22Rv1 (cell line): ENCODE measurements around the gene AGTRAP.

ENCODE experiments used
- H3K27ac ChIP-seq: fragments of 450-650 bp; 2 replicates; pipeline ENCODE4 v1.5.1; 2017
- ZFX ChIP-seq: fragments of 450-650 bp; IDR thresholded peaks from 2 replicates; pipeline ENCODE4 v1.6.1; 2017; ENCODE audit warnings: antibody characterized with exemption, borderline replicate concordance
- TF ChIP-seq, protein P1 (sequence below): fragments of 450-650 bp; IDR thresholded peaks from 2 replicates; pipeline ENCODE4 v1.5.1; 2017; ENCODE audit warnings: mild to moderate bottlenecking

The AGTRAP gene

DNA sequence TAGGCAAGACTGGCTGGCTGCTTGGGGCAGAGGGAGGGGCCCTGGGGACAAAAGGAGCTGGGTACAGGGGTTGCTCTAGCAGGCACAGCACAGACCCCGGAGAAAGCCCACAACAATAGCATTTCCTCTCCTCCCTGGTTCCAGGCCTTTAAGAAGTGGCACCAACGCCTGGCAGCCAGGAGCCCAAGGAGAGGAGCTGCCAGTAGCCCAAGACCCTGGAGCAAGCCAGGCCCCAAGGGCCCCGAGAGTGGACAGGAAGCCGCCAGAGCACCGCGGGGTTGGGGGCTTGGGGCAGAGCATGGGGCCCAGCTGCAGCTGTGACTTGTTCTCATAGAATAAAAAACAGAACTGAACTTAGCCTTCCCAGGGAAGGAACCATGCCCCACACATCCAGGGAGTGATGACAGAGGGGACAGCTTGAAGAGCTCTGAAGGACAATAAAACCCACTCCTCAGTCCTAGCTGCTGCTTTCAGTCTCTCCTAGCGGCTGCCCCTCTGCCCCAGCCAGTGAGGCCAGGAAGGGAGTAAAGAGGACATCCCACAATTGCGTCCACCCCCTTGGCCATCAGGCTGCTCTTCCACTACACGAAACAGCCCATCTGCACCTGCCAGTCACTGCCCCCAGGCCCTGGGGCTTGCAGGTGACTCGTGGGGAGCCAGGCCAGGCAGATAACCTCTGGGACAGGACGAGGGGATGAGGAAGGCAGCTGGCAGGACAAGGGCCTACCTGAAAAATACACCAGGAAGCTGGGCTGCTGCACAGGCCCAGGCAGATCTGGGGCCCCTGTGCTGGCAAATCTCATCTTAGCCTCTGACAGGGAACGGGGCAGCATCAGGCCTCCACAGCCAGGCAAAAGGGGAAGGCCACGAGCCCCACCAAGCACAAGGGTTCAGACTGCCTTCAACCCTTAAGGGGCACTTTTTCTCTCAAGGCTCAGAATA, 53.5 kb downstream of the AGTRAP start:
- H3K27ac ChIP-seq, result peak overlapping the region; percentile 53; the same call in 1 of the 2 replicates
- no peak for TF ChIP-seq ZFX
- TF ChIP-seq, protein P1, sequence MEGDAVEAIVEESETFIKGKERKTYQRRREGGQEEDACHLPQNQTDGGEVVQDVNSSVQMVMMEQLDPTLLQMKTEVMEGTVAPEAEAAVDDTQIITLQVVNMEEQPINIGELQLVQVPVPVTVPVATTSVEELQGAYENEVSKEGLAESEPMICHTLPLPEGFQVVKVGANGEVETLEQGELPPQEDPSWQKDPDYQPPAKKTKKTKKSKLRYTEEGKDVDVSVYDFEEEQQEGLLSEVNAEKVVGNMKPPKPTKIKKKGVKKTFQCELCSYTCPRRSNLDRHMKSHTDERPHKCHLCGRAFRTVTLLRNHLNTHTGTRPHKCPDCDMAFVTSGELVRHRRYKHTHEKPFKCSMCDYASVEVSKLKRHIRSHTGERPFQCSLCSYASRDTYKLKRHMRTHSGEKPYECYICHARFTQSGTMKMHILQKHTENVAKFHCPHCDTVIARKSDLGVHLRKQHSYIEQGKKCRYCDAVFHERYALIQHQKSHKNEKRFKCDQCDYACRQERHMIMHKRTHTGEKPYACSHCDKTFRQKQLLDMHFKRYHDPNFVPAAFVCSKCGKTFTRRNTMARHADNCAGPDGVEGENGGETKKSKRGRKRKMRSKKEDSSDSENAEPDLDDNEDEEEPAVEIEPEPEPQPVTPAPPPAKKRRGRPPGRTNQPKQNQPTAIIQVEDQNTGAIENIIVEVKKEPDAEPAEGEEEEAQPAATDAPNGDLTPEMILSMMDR, result no peak

DNA sequence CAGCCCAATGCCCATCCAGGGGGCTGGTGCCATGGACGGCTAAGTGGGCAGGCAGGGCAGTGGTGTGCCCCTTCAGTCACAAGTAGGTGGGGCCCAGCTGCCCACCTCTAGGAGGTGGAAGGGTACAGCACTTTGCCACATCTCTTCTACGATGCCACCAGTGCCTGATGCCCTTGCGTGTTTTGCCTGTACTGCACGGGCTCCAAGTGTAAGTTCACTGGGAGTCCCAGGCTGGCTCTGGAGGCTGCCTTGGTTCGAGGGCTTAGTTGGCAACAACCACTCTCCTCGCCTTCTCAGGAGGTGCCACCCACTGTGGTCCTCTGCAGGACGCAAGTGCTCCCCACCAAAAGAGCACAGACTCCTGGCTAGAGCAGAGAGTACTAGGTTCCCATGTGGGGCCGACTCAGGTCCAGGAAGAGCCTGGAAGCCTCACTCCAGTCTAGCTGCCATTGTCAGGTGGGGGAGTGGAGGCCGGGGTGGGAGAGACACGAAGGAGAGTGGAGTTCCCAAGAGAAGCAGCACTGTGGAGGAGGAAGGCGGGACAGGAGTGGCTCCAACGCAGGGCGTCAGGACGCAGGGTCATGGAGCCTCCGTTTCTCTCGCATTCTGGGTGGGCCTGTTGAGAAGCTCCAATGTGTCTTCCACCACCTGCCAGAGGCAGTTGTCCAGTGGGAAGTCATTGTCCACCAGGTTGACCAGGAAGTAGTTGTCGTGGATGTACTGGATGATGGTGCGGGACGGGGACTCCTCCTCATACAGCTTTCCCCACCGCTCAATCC, 54.4 kb downstream of the AGTRAP start:
- TF ChIP-seq, protein P1, result no peak
- peak overlapping the region; percentile 53 for H3K27ac ChIP-seq

DNA sequence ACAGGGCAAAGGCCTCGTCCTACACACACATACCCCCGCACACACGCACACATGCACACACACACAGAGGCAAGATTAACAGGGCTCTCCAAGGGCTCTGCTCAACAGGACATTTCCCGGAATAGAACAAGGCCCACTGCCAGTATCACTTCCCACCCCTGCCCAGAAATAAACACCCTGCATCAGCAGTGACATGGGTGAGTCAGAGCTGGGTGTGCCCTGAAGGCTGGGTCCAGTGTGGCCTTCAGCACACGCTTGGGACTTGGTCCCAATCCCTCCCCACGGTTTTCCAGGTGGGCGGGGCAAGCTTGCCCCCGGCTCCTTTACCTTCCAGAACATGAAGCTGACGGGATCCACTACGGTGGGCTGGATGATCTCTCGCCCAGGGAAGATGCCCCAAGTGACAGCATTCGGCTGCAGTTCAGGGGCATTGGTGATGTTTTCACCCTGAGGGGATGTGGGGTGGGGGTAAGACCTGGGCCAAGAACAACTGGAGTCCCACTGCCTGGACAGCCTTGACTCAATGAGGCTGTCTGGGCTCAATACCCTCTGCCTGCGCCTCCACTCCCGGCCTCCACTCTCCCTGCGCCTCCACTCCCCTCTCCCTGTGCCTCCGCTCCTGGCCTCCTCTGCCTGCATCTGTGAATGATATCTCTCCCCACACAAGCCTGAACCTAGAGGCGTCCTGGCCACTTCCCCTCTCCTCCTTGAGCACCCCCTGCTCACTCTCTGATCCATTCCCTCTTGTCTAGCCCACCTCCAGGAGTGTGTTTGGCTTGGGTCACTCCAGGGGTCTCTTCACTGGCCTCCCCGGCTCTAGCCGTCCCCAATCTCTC, 55.2 kb downstream of the AGTRAP start:
- H3K27ac ChIP-seq, result peak overlapping the region; percentile 53
- no peak for TF ChIP-seq ZFX

DNA sequence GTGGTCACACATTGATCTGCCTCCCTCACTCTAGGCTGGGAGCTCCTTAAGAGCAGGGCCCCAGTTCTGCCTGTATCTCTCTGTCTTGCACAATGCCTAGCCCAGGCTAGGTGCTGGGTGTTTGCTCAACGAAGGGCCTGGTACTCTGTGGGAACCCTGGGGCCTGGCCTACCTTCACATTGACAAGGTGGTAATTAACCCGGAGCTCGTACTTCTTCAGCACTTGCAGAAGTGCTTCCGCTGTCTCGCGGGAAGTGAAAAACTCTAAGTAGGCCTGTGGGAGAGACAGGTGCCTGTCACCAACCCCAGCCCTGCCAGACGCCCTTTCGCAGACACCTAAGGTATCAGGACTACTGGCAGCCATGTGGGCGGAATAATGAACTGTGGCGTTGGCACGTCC, 56.2 kb downstream of the AGTRAP start:
- TF ChIP-seq, protein P1, result no peak
- TF ChIP-seq ZFX, result no peak
- H3K27ac ChIP-seq, result no peak overlapping the region

DNA sequence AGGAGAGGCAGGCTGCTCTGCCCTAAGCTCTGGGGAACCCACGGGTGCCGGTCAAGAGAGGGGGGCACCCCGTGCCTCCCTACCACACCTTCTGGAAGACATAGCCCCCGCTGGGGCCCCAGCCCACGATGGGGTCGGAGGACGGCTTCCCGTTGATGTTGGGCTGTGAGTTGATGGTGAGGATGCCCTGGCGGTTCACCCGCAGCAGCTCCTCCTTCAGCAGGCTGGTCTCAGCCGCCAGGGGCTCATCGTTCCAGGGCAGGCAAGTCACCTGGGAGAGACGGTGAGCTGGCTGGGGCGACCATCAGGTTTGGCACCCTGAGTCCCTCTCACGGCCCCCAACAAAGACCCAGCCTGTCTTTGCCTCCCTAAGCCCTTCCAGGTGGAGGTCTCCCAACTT, 57.9 kb downstream of the AGTRAP start:
- no peak for TF ChIP-seq ZFX
- TF ChIP-seq, protein P1, result no peak
- H3K27ac ChIP-seq, result no peak overlapping the region

DNA sequence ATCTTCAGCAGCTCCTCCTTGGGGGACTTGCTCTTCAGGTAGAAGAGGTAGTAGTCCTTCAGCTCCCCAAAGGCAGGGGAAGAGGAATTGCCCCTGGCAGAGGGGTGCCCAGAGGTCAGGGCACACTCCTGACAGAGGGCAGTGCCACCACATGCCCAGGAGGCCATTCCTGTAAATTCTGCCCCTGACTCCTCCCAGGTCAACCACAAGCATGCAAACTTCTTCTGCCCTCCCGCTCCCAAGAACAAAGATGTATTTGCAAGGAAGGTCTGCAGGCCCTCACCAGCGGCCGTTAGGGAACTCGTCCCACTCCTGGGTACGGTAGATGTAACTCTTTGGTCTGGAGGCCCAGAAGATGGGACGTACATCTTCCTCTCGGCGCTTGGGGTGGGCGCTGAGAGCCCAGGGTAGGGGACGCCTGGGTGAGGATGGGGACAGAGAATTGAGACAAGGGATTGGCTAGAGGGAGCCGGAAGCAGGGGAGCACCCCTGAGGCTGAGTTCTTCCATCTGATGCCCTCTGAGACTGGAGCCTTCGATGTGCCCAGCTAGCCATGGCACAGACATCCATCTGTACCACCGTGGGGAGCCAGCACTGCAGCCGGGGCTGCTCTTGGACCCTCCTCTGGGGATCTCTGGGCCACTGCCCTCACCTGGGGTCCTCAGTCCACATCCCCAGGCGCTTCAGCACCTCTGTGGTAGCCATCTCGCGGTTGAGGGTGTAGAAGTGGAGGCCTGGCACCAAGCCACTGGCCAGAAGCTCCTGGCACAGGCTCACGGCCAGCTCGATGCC, 58.7 kb downstream of the AGTRAP start:
- TF ChIP-seq, protein P1, result no peak
- no peak for TF ChIP-seq ZFX
- H3K27ac ChIP-seq, result no peak overlapping the region
